Neural cell (in vitro differentiated cells): ENCODE results near the gene C9orf72. TPM values are rescaled to one million over a fixed set of nuclear protein-coding genes. Genes with fewer than 3 reads are reported as not detected.

Experiments
- H2AFZ ChIP-seq: fragments of 200-600, 300-800 bp; sonication (generic), shearing (Covaris generic); 2 replicates; pipeline ENCODE4 v1.6.0; 2014; ENCODE audit warnings: low read depth, mild to moderate bottlenecking, antibody characterized with exemption, low read length, moderate library complexity
- H3F3A ChIP-seq: fragments of 200-600 bp; shearing (Covaris generic); 2 replicates; pipeline ENCODE4 v1.6.1; 2016; ENCODE audit warnings: mild to moderate bottlenecking, moderate library complexity, mixed read lengths, antibody characterized with exemption, low read length; ENCODE audit not compliant: insufficient read depth, poor library complexity, severe bottlenecking
- H3K27ac ChIP-seq: fragments of 200-600, 300-800 bp; sonication (generic), shearing (Covaris generic); 2 replicates; pipeline ENCODE4 v1.5.1; 2014; ENCODE audit warnings: mild to moderate bottlenecking, low read length, moderate library complexity
- H3K27me3 ChIP-seq: fragments of 300-800, 200-600 bp; sonication (generic), shearing (Covaris generic); 2 replicates; pipeline ENCODE4 v1.6.0; 2014; ENCODE audit warnings: mild to moderate bottlenecking, low read depth, low read length, moderate library complexity; ENCODE audit not compliant: insufficient read depth
- H3K36me3 ChIP-seq: fragments of 300-800, 200-600 bp; sonication (generic), shearing (Covaris generic); 2 replicates; pipeline ENCODE4 v1.5.1; 2014; ENCODE audit warnings: mild to moderate bottlenecking, antibody characterized with exemption, low read length, moderate library complexity; ENCODE audit not compliant: insufficient read depth
- H3K4me2 ChIP-seq: fragments of 300-800, 200-600 bp; sonication (generic), shearing (Covaris generic); 2 replicates; pipeline ENCODE4 v1.6.0; 2014; ENCODE audit warnings: mild to moderate bottlenecking, low read length
- H3K4me3 ChIP-seq: fragments of 300-800, 200-600 bp; sonication (generic), shearing (Covaris generic); 2 replicates; pipeline ENCODE4 v1.5.1; 2014; ENCODE audit warnings: mild to moderate bottlenecking, low read length, moderate library complexity
- H3K79me2 ChIP-seq: fragments of 200-600 bp; shearing (Covaris generic); replicated peaks from 2 replicates; pipeline ENCODE4 v1.6.0; 2014; ENCODE audit warnings: mild to moderate bottlenecking, low read length, moderate library complexity; ENCODE audit not compliant: insufficient read depth
- H3K9ac ChIP-seq: fragments of 300-800, 200-600 bp; sonication (generic), shearing (Covaris generic); 2 replicates; pipeline ENCODE4 v1.6.1; 2016; ENCODE audit warnings: mild to moderate bottlenecking, low read length, mixed read lengths
- H3K9me2 ChIP-seq: fragments of 200-600 bp; shearing (Covaris generic); 2 replicates; pipeline ENCODE4 v1.6.1; 2016; ENCODE audit warnings: mild to moderate bottlenecking, low read length, mixed read lengths; ENCODE audit not compliant: insufficient read depth
- H3K9me3 ChIP-seq: fragments of 200-600, 300-800 bp; sonication (generic), shearing (Covaris generic); 2 replicates; pipeline ENCODE4 v1.6.1; 2016; ENCODE audit warnings: mild to moderate bottlenecking, mixed run types, low read length, moderate library complexity, mixed read lengths
- H4K20me1 ChIP-seq: fragments of 200-600 bp; shearing (Covaris generic); 2 replicates; pipeline ENCODE4 v1.6.1; 2016; ENCODE audit warnings: mild to moderate bottlenecking, mixed run types; ENCODE audit not compliant: insufficient read depth
- EP300 ChIP-seq: fragments of 450-650 bp; conservative IDR thresholded peaks from 2 replicates; pipeline ENCODE4 v1.6.1; 2014; ENCODE audit warnings: antibody characterized with exemption, mild to moderate bottlenecking, moderate library complexity; ENCODE audit not compliant: poor library complexity, severe bottlenecking
- EZH2 ChIP-seq: fragments of 200-600, 300-800 bp; shearing (Covaris generic), sonication (generic); IDR thresholded peaks from 2 replicates; pipeline ENCODE4 v1.6.1; 2014; ENCODE audit warnings: antibody characterized with exemption, low read length, borderline replicate concordance, mild to moderate bottlenecking; ENCODE audit not compliant: insufficient read depth, poor library complexity, severe bottlenecking
- MXI1 ChIP-seq: fragments of 450-650 bp; conservative IDR thresholded peaks from 2 replicates; pipeline ENCODE4 v1.6.1; 2014; ENCODE audit warnings: antibody characterized with exemption, mild to moderate bottlenecking; ENCODE audit not compliant: poor library complexity, severe bottlenecking
- POLR2AphosphoS5 ChIP-seq: IDR thresholded peaks from 2 replicates; pipeline ENCODE4 v1.6.1; 2012
- RAD21 ChIP-seq: fragments of 450-650 bp; conservative IDR thresholded peaks from 2 replicates; pipeline ENCODE4 v1.6.1; 2014; ENCODE audit warnings: antibody characterized with exemption, mild to moderate bottlenecking, moderate library complexity
- SMC3 ChIP-seq: fragments of 450-650 bp; conservative IDR thresholded peaks from 2 replicates; pipeline ENCODE4 v1.6.1; 2014; ENCODE audit warnings: antibody characterized with exemption, mild to moderate bottlenecking, moderate library complexity; ENCODE audit not compliant: poor library complexity
- TAF1 ChIP-seq: IDR thresholded peaks from 2 replicates; pipeline ENCODE4 v1.6.1; 2012; ENCODE audit warnings: low read depth
- polyA plus RNA-seq: library from polyadenylated mRNA; depleted of rRNA; stranded (reverse); fragments of >200 nt; gene quantifications from 2 replicates; pipeline ENCODE4 v1.2.3, GENCODE V29; 2014
- TF ChIP-seq, protein P1 (sequence below): fragments of 450-650 bp; IDR thresholded peaks from 2 replicates; pipeline ENCODE4 v1.5.1; 2014; ENCODE audit warnings: antibody characterized with exemption, mild to moderate bottlenecking, moderate library complexity; ENCODE audit not compliant: poor library complexity, severe bottlenecking
- TF ChIP-seq, protein P2 (sequence below): IDR thresholded peaks from 2 replicates; pipeline ENCODE4 v1.6.1; 2012; ENCODE audit warnings: borderline replicate concordance

C9orf72 gene
- polyA plus RNA-seq, 1 donor from 2014 or later: 166 TPM

DNA sequence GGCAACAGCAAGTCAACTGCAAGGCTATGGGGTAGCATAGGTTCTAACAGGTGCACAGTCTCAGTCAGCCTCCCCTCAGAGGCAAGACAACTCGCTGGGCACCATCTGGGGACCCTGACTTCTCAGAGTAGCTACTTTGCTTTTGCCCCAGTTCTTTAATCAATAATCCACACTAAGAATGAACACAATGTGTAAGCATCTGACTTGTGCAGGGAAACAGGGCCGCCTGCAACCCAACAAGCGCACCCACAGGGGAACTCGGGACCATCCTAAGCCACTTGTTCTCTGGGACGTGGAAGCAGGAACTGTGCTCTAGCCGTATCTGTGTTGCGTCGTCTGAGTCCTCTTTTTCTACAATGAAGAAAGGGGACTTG lies 45.6 kb downstream of the C9orf72 start (continued):
- TF ChIP-seq MXI1: no peak

DNA sequence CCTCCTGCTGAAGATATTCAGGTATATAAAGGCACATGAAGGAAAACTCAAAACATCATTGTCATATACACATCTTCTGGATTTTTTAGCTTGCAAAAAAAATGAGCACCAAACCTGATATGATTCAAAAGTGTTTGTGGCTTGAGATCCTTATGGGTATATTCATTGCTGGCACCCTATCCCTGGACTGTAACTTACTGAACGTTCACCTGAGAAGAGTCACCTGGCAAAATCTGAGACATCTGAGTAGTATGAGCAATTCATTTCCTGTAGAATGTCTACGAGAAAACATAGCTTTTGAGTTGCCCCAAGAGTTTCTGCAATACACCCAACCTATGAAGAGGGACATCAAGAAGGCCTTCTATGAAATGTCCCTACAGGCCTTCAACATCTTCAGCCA lies 49.0 kb downstream of the C9orf72 start, which contains the start of gene IFNK:
Gene IFNK, plus strand, starts transcription at position 55 of the 400 bp plus-strand sequence. Its CDS starts 47 bp downstream, at position 102.
- no peaks in the 10 kb centered on the region for H4K20me1 ChIP-seq
- H3F3A ChIP-seq: no peaks in the 10 kb centered on the region
- no peak within 1 kb of the TSS for H3K4me2 ChIP-seq
- H3K27me3 ChIP-seq: peaks cover 7% of the 10 kb centered on the region
- no peaks in the 10 kb centered on the region for H3K36me3 ChIP-seq
- H2AFZ ChIP-seq: no peak within 1 kb of the TSS
- H3K9me3 ChIP-seq: no peaks in the 10 kb centered on the region
- no peak within 1 kb of the TSS for H3K27ac ChIP-seq
- no peaks in the 10 kb centered on the region for H3K9me2 ChIP-seq
- H3K4me3 ChIP-seq: no peak within 1 kb of the TSS
- no peak for TF ChIP-seq POLR2AphosphoS5
- H3K79me2 ChIP-seq: peaks cover 16% of the 10 kb centered on the region
- no peak within 1 kb of the TSS for H3K9ac ChIP-seq

DNA sequence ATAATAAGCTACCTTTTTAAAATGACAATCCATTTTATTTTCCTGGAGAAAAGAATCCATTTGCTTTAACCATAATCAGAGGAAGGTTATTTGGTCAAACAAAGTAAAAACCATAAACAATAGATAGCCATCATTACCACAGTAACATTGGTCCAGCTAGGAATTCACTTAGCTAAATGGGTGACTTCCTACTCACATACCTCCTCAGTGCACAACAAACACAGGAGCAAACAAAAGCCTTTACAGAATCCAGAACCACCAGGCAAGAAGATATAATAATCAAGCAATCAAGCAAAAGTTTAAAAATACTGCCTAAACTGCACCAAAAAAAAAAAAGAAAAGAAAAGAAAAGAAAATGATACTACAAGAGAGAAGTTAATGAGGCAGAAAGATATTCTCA lies 50.1 kb downstream of the C9orf72 start:
- no peaks in the 10 kb centered on the region for H3K36me3 ChIP-seq
- H3K79me2 ChIP-seq: peaks cover 16% of the 10 kb centered on the region
- H3K27ac ChIP-seq: no peak overlapping the region
- no peaks in the 10 kb centered on the region for H3K9me2 ChIP-seq
- no peaks in the 10 kb centered on the region for H4K20me1 ChIP-seq
- no peaks in the 10 kb centered on the region for H3F3A ChIP-seq
- H3K27me3 ChIP-seq: no peaks in the 10 kb centered on the region
- H3K9ac ChIP-seq: no peak overlapping the region
- H3K4me2 ChIP-seq: no peak overlapping the region
- no peak for TF ChIP-seq EZH2
- TF ChIP-seq EP300: no peak
- TF ChIP-seq, protein P1, sequence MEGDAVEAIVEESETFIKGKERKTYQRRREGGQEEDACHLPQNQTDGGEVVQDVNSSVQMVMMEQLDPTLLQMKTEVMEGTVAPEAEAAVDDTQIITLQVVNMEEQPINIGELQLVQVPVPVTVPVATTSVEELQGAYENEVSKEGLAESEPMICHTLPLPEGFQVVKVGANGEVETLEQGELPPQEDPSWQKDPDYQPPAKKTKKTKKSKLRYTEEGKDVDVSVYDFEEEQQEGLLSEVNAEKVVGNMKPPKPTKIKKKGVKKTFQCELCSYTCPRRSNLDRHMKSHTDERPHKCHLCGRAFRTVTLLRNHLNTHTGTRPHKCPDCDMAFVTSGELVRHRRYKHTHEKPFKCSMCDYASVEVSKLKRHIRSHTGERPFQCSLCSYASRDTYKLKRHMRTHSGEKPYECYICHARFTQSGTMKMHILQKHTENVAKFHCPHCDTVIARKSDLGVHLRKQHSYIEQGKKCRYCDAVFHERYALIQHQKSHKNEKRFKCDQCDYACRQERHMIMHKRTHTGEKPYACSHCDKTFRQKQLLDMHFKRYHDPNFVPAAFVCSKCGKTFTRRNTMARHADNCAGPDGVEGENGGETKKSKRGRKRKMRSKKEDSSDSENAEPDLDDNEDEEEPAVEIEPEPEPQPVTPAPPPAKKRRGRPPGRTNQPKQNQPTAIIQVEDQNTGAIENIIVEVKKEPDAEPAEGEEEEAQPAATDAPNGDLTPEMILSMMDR: no peak
- no peak for TF ChIP-seq POLR2AphosphoS5
- no peak for TF ChIP-seq TAF1
- H3K4me3 ChIP-seq: no peak overlapping the region
- H2AFZ ChIP-seq: no peak overlapping the region
- H3K9me3 ChIP-seq: no peaks in the 10 kb centered on the region

DNA sequence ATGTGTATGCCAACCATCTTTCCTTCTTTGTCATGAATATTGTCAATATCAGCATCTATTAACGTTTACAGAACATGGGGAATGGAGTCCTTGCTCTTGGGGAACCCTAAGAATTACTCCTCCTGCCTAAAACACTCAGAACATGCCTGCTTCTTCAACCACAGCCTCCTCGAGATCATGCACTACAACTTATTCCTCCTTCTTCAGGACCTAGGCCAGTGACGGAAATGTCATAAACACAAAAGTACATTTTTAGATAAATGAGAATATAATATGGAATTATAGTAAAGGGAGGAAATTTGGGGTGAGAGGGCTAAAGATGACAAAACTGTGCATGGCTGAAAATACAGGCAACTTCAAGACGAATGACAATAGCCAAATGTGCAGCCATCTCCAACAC lies 52.3 kb downstream of the C9orf72 start:
- H3K79me2 ChIP-seq: peaks cover 9% of the 10 kb centered on the region

More for the DNA sequence above, 52.3 kb downstream of the C9orf72 start:
- no peaks in the 10 kb centered on the region for H3K27me3 ChIP-seq
- H3K9me3 ChIP-seq: no peaks in the 10 kb centered on the region
- no peak overlapping the region for H3K4me3 ChIP-seq
- no peaks in the 10 kb centered on the region for H3K9me2 ChIP-seq
- no peak overlapping the region for H3K4me2 ChIP-seq
- no peaks in the 10 kb centered on the region for H4K20me1 ChIP-seq
- TF ChIP-seq TAF1 (no peak), EP300 (no peak), POLR2AphosphoS5 (no peak), MXI1 (no peak), EZH2 (no peak), RAD21 (no peak), SMC3 (no peak)
- TF ChIP-seq, protein P1: no peak
- TF ChIP-seq, protein P2, sequence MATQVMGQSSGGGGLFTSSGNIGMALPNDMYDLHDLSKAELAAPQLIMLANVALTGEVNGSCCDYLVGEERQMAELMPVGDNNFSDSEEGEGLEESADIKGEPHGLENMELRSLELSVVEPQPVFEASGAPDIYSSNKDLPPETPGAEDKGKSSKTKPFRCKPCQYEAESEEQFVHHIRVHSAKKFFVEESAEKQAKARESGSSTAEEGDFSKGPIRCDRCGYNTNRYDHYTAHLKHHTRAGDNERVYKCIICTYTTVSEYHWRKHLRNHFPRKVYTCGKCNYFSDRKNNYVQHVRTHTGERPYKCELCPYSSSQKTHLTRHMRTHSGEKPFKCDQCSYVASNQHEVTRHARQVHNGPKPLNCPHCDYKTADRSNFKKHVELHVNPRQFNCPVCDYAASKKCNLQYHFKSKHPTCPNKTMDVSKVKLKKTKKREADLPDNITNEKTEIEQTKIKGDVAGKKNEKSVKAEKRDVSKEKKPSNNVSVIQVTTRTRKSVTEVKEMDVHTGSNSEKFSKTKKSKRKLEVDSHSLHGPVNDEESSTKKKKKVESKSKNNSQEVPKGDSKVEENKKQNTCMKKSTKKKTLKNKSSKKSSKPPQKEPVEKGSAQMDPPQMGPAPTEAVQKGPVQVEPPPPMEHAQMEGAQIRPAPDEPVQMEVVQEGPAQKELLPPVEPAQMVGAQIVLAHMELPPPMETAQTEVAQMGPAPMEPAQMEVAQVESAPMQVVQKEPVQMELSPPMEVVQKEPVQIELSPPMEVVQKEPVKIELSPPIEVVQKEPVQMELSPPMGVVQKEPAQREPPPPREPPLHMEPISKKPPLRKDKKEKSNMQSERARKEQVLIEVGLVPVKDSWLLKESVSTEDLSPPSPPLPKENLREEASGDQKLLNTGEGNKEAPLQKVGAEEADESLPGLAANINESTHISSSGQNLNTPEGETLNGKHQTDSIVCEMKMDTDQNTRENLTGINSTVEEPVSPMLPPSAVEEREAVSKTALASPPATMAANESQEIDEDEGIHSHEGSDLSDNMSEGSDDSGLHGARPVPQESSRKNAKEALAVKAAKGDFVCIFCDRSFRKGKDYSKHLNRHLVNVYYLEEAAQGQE: no peak
- no peak overlapping the region for H3K27ac ChIP-seq
- no peaks in the 10 kb centered on the region for H3K36me3 ChIP-seq
- no peak overlapping the region for H2AFZ ChIP-seq
- no peak overlapping the region for H3K9ac ChIP-seq
- no peaks in the 10 kb centered on the region for H3F3A ChIP-seq
